IMR-90 (cell line): ENCODE data around the gene TMCC1. TPM values are rescaled to one million over a fixed set of nuclear protein-coding genes. Genes with fewer than 3 reads are reported as not detected.

Experiments used
- ATAC-seq: fragments of 200-7000 bp; cut with Tn5 transposase; 2 replicates; pipeline ENCODE4 v1.9.1; 2020; ENCODE audit warnings: low read depth, mild to moderate bottlenecking, moderate library complexity
- BruUV-seq: library from RNA; stranded (reverse); fragments of 400-500 nt; replicated peaks from 2 replicates; lab custom pipeline; 2021; lab: Mats Ljungman, UMichigan
- CTCF ChIA-PET: fragments of 300-600 bp; formaldehyde crosslinking; extraction: SDS; loops from one replicate; lab custom pipeline; 2021; ENCODE audit warnings: antibody characterized with exemption; lab: Yijun Ruan, JAX
- POLR2A ChIA-PET: fragments of 300-600 bp; sonication (Branson Sonifier 250); formaldehyde crosslinking; loops from one replicate; lab custom pipeline; 2022; ENCODE audit warnings: antibody characterized with exemption; ENCODE audit not compliant: unreplicated experiment; lab: Charles Lee
- DNase-seq: peaks from one replicate; pipeline ENCODE4 v3.0.0; 2013
- H2AFZ ChIP-seq: replicated peaks from 2 replicates; pipeline ENCODE3; 2013; ENCODE audit warnings: low read length, mild to moderate bottlenecking; ENCODE audit not compliant: poor library complexity
- H2AK5ac ChIP-seq: 2 replicates; pipeline ENCODE4 v1.6.1; 2013; ENCODE audit warnings: low read depth, low read length, inconsistent platforms
- H2AK9ac ChIP-seq: replicated peaks from 2 replicates; pipeline ENCODE3; 2013; ENCODE audit warnings: mild to moderate bottlenecking, low read depth, low read length, moderate library complexity; ENCODE audit not compliant: poor library complexity
- H2BK120ac ChIP-seq: 2 replicates; pipeline ENCODE4 v1.6.1; 2013; ENCODE audit warnings: low read depth, low read length, inconsistent platforms
- H2BK15ac ChIP-seq: 3 replicates; pipeline ENCODE4 v1.6.1; 2013; ENCODE audit warnings: low read depth, low read length, inconsistent platforms
- H2BK20ac ChIP-seq: 2 replicates; pipeline ENCODE4 v1.6.1; 2013; ENCODE audit warnings: low read depth, mild to moderate bottlenecking, inconsistent platforms, low read length, moderate library complexity
- H2BK5ac ChIP-seq: 2 replicates; pipeline ENCODE4 v1.6.1; 2013; ENCODE audit warnings: mild to moderate bottlenecking, low read depth, low read length, inconsistent platforms; ENCODE audit not compliant: poor library complexity, severe bottlenecking
- H3K14ac ChIP-seq: replicated peaks from 2 replicates; pipeline ENCODE4 v1.6.1; 2013; ENCODE audit warnings: low read depth, low read length, inconsistent platforms
- H3K18ac ChIP-seq: 2 replicates; pipeline ENCODE4 v1.6.1; 2013; ENCODE audit warnings: low read depth, low read length, control low read depth
- H3K23ac ChIP-seq: 2 replicates; pipeline ENCODE4 v1.6.1; 2013; ENCODE audit warnings: low read depth, low read length, inconsistent platforms
- H3K27ac ChIP-seq: 2 replicates; pipeline ENCODE4 v1.5.1; 2013; ENCODE audit warnings: mild to moderate bottlenecking, control low read depth, low read length; ENCODE audit not compliant: insufficient read depth
- H3K27me3 ChIP-seq: 2 replicates; pipeline ENCODE4 v1.6.1; 2013; ENCODE audit warnings: low read length; ENCODE audit not compliant: control insufficient read depth, insufficient read depth
- H3K36me3 ChIP-seq: 2 replicates; pipeline ENCODE4 v1.6.1; 2013; ENCODE audit warnings: low read length, mixed read lengths; ENCODE audit not compliant: control insufficient read depth, insufficient read depth
- H3K4ac ChIP-seq: 2 replicates; pipeline ENCODE4 v1.6.1; 2013; ENCODE audit warnings: low read depth, low read length, inconsistent platforms
- H3K4me1 ChIP-seq: 2 replicates; pipeline ENCODE4 v1.6.1; 2013; ENCODE audit warnings: low read length, mixed read lengths; ENCODE audit not compliant: control insufficient read depth, insufficient read depth
- H3K4me2 ChIP-seq: 2 replicates; pipeline ENCODE4 v1.6.1; 2013; ENCODE audit warnings: low read depth, mild to moderate bottlenecking, control low read depth, low read length, moderate library complexity
- H3K4me3 ChIP-seq: 2 replicates; pipeline ENCODE4 v1.5.1; 2013; ENCODE audit warnings: low read depth, mild to moderate bottlenecking, control low read depth, low read length, moderate library complexity; ENCODE audit not compliant: insufficient read depth
- H3K56ac ChIP-seq: 2 replicates; pipeline ENCODE4 v1.6.1; 2013; ENCODE audit warnings: low read length, inconsistent platforms; ENCODE audit not compliant: insufficient read depth; ENCODE audit errors: extremely low read depth
- H3K79me1 ChIP-seq, 2 experiments: 2 replicates each; pipeline ENCODE4 v1.6.1; 2013; ENCODE audit warnings: low read length in 2 of 2, inconsistent platforms in 1 of 2, low read depth in 1 of 2
- H3K9ac ChIP-seq: 2 replicates; pipeline ENCODE4 v1.6.1; 2013; ENCODE audit warnings: low read depth, low read length, control low read depth
- H3K9me1 ChIP-seq: 2 replicates; pipeline ENCODE4 v1.6.1; 2013; ENCODE audit warnings: low read length, inconsistent platforms; ENCODE audit not compliant: insufficient read depth
- H3K9me3 ChIP-seq: 2 replicates; pipeline ENCODE4 v1.6.1; 2013; ENCODE audit warnings: low read length; ENCODE audit not compliant: control insufficient read depth, insufficient read depth
- H4K20me1 ChIP-seq: 2 replicates; pipeline ENCODE4 v1.6.1; 2013; ENCODE audit warnings: low read length, inconsistent platforms; ENCODE audit not compliant: insufficient read depth
- H4K5ac ChIP-seq: 2 replicates; pipeline ENCODE4 v1.6.1; 2013; ENCODE audit warnings: mild to moderate bottlenecking, low read depth, low read length, control low read depth
- H4K8ac ChIP-seq, 2 experiments: 2 replicates each; pipeline ENCODE4 v1.6.1; 2013; ENCODE audit warnings: low read depth in 2 of 2, low read length in 2 of 2, control low read depth in 1 of 2, inconsistent platforms in 1 of 2
- H4K91ac ChIP-seq: 2 replicates; pipeline ENCODE4 v1.6.1; 2013; ENCODE audit warnings: low read depth, low read length, inconsistent platforms; ENCODE audit not compliant: insufficient read depth
- BHLHE40 ChIP-seq: fragments of 150-350 bp; IDR thresholded peaks from 2 replicates; pipeline ENCODE4 v1.6.1; 2016; ENCODE audit warnings: mild to moderate bottlenecking, low read depth, low read length
- CEBPB ChIP-seq: IDR thresholded peaks from 2 replicates; pipeline ENCODE4 v1.6.1; 2012; ENCODE audit warnings: low read depth, low read length, improper control_type of control experiment
- CHD1 ChIP-seq: IDR thresholded peaks from 2 replicates; pipeline ENCODE4 v1.6.1; 2012; ENCODE audit warnings: low read depth, low read length, improper control_type of control experiment
- ELK1 ChIP-seq: fragments of 150-350 bp; IDR thresholded peaks from 2 replicates; pipeline ENCODE4 v1.6.1; 2016; ENCODE audit warnings: low read depth, mild to moderate bottlenecking, low read length, moderate library complexity, borderline replicate concordance
- FOS ChIP-seq: fragments of 150-350 bp; IDR thresholded peaks from 2 replicates; pipeline ENCODE4 v1.6.1; 2016; ENCODE audit warnings: low read depth, low read length
- MAFK ChIP-seq: IDR thresholded peaks from 2 replicates; pipeline ENCODE4 v1.6.1; 2012; ENCODE audit warnings: low read depth, low read length, improper control_type of control experiment
- MAZ ChIP-seq: IDR thresholded peaks from 2 replicates; pipeline ENCODE4 v1.6.1; 2012; ENCODE audit warnings: low read depth, mild to moderate bottlenecking, low read length, improper control_type of control experiment, moderate library complexity, borderline replicate concordance
- MXI1 ChIP-seq: IDR thresholded peaks from 2 replicates; pipeline ENCODE4 v1.6.1; 2012; ENCODE audit warnings: low read depth, mild to moderate bottlenecking, low read length, moderate library complexity, borderline replicate concordance
- NFE2L2 ChIP-seq: fragments of 150-350 bp; IDR thresholded peaks from 2 replicates; pipeline ENCODE4 v1.6.1; 2016; ENCODE audit warnings: low read depth, mild to moderate bottlenecking, low read length
- POLR2A ChIP-seq: IDR thresholded peaks from 2 replicates; pipeline ENCODE4 v1.6.1; 2012; ENCODE audit warnings: mild to moderate bottlenecking, low read depth, low read length
- RAD21 ChIP-seq: IDR thresholded peaks from 2 replicates; pipeline ENCODE4 v1.6.1; 2012; ENCODE audit warnings: low read length, improper control_type of control experiment
- RCOR1 ChIP-seq: IDR thresholded peaks from 2 replicates; pipeline ENCODE4 v1.6.1; 2012; ENCODE audit warnings: mild to moderate bottlenecking, low read length, improper control_type of control experiment; ENCODE audit not compliant: insufficient replicate concordance
- RFX5 ChIP-seq: IDR thresholded peaks from 2 replicates; pipeline ENCODE4 v1.8.0; 2012; ENCODE audit warnings: low read depth, mild to moderate bottlenecking, low read length, moderate library complexity
- SMC3 ChIP-seq: fragments of 150-350 bp; IDR thresholded peaks from 2 replicates; pipeline ENCODE4 v1.6.1; 2016; ENCODE audit warnings: low read depth, mild to moderate bottlenecking, antibody characterized with exemption, low read length, moderate library complexity
- WGBS, 2 experiments: methylation state at CpG; one replicate each; pipeline versions ENCODE4 v1.1.5 to v1.1.7; 2013; ENCODE audit warnings: missing lambda C conversion rate in 2 of 2; ENCODE audit not compliant: insufficient read length in 1 of 2; ENCODE audit errors: extremely low coverage in 2 of 2; 5-methylcytosine and 5-hydroxymethylcytosine counted together
- dilution Hi-C: fragments of 300-500 bp; cut with HindIII; formaldehyde crosslinking; loops from one replicate; pipeline ENCODE4 v1.14.3; 2018; ENCODE audit warnings: low sequenced_read_pairs; ENCODE audit not compliant: unreplicated experiment
- in situ Hi-C: fragments of 300-500 bp; cut with MboI; formaldehyde crosslinking; loops from 3 replicates; pipeline ENCODE4 v1.14.3; 2019; ENCODE audit warnings: low sequenced_read_pairs, inconsistent platforms, mixed read lengths
- intact Hi-C: fragments of 100-400 bp; cut with micrococcal nuclease; formaldehyde crosslinking; loops from 2 replicates; pipeline ENCODE4 v1.10.0; 2022
- polyA plus RNA-seq, 3 experiments: library from polyadenylated mRNA; depleted of rRNA; stranded (reverse); fragments of >200 nt; gene quantifications; 2 replicates each; pipeline ENCODE4 v1.2.3, GENCODE V29; 2012; ENCODE audit warnings: low replicate concordance in 1 of 3
- total RNA-seq: library from RNA; depleted of rRNA; stranded (reverse); fragments of >200 nt; gene quantifications from 2 replicates; pipeline ENCODE4 v1.2.3, GENCODE V29; 2012
- TF ChIP-seq, protein P1 (sequence below): fragments of 150-350 bp; IDR thresholded peaks from 2 replicates; pipeline ENCODE4 v1.6.1; 2017; ENCODE audit warnings: mild to moderate bottlenecking, antibody characterized with exemption, low read length, low read depth
- TF ChIP-seq, protein P2 (sequence below): conservative IDR thresholded peaks from 2 replicates; pipeline ENCODE4 v1.5.1; 2012; ENCODE audit warnings: mild to moderate bottlenecking, low read depth, low read length, improper control_type of control experiment

Gene TMCC1
- total and polyA plus RNA-seq, 2 of the 4 experiments (the other 2 are of a cell fraction) = 5.0 to 7.3 TPM

GRCh38 chr3:129598000-129598381, 295.5 kb downstream of the TMCC1 start:
- ChIA-PET CTCF (interaction anchor here (4.2 kb wide), 1 partner anchor 108 kb away, joined by 25 read pairs; no protein-coding TSS in a partner anchor), POLR2A (no interaction called here)
- intact Hi-C loops (loop anchor here (2.0 to 5.0 kb wide), 2 partner anchors 37 to 156 kb away; partner anchors contain the start of gene IFT122), in situ Hi-C loops (no loop called here), dilution Hi-C loops (no loop called here)
- Histone ChIP-seq H3K79me1 (peaks cover 23 to 85% of the 10 kb centered on the region in 2 experiments; a peak in 3 of 4 replicates), H2AK5ac (peak overlapping the region; percentile 91), H2BK20ac (peak overlapping the region; percentile 69), H4K91ac (peak overlapping the region; percentile 95), H3K18ac (peak overlapping the region; percentile 62), H3K9me1 (peaks cover 33% of the 10 kb centered on the region), H2AK9ac (peak overlapping the region; percentile 97), H3K56ac (no peak overlapping the region), H3K9me3 (no peaks in the 10 kb centered on the region), H3K9ac (peak overlapping the region; percentile 56; the same call in 1 of the 2 replicates), H4K5ac (peak overlapping the region; percentile 81), H2BK120ac (peak overlapping the region; percentile 93), H3K27ac (peak overlapping the region; percentile 87), H4K8ac (peak overlapping the region; percentile 65 to 99), H3K4ac (peak overlapping the region; percentile 98), H2AFZ (peak overlapping the region; percentile 82), H3K4me1 (peaks cover 53% of the 10 kb centered on the region), H3K23ac (peak overlapping the region; percentile 66), H3K4me3 (no peak overlapping the region), H2BK5ac (peak overlapping the region; percentile 90), H3K14ac (peak overlapping the region; percentile 72), H2BK15ac (peak overlapping the region; percentile 30; the same call in 2 of the 3 replicates), H3K4me2 (no peak overlapping the region), H3K36me3 (no peaks in the 10 kb centered on the region), H4K20me1 (peaks cover 14% of the 10 kb centered on the region), H3K27me3 (no peaks in the 10 kb centered on the region)
- peak; percentile 50 for DNase-seq
- ATAC-seq = peak; percentile 19
- no peak for TF ChIP-seq MAZ
- no peak for TF ChIP-seq SMC3
- TF ChIP-seq RCOR1 = no peak
- no peak for TF ChIP-seq ELK1
- no peak for TF ChIP-seq RAD21
- no peak for TF ChIP-seq FOS
- TF ChIP-seq MAFK = no peak
- TF ChIP-seq POLR2A = no peak
- TF ChIP-seq CHD1 = no peak
- TF ChIP-seq, protein P1, sequence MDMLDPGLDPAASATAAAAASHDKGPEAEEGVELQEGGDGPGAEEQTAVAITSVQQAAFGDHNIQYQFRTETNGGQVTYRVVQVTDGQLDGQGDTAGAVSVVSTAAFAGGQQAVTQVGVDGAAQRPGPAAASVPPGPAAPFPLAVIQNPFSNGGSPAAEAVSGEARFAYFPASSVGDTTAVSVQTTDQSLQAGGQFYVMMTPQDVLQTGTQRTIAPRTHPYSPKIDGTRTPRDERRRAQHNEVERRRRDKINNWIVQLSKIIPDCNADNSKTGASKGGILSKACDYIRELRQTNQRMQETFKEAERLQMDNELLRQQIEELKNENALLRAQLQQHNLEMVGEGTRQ = no peak
- TF ChIP-seq, protein P2, sequence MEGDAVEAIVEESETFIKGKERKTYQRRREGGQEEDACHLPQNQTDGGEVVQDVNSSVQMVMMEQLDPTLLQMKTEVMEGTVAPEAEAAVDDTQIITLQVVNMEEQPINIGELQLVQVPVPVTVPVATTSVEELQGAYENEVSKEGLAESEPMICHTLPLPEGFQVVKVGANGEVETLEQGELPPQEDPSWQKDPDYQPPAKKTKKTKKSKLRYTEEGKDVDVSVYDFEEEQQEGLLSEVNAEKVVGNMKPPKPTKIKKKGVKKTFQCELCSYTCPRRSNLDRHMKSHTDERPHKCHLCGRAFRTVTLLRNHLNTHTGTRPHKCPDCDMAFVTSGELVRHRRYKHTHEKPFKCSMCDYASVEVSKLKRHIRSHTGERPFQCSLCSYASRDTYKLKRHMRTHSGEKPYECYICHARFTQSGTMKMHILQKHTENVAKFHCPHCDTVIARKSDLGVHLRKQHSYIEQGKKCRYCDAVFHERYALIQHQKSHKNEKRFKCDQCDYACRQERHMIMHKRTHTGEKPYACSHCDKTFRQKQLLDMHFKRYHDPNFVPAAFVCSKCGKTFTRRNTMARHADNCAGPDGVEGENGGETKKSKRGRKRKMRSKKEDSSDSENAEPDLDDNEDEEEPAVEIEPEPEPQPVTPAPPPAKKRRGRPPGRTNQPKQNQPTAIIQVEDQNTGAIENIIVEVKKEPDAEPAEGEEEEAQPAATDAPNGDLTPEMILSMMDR = no peak
- TF ChIP-seq RFX5 = no peak
- TF ChIP-seq BHLHE40 = no peak
- no peak for TF ChIP-seq NFE2L2
- no peak for TF ChIP-seq CEBPB
- no peak for TF ChIP-seq MXI1
- BruUV-seq = no TSS peak
- WGBS, 2 experiments = 38% methylated on average over 3 of the region's 5 CpGs; no CpG with 5 or more reads in 1 of the 2 experiments
